HG02759 (cell line): ENCODE data around the gene ANKRD11.
"Not testable (repeated sequence)": the region's sequence is repeated elsewhere in the genome, so short reads cannot be mapped to it uniquely, and the experiment has no call there.

Experiments used
- ATAC-seq: cut with Tn5 transposase; IDR thresholded peaks from one replicate; pipeline ENCODE4 v1.9.1; 2021; ENCODE audit warnings: mild to moderate bottlenecking, moderate library complexity; ENCODE audit not compliant: unreplicated experiment

Gene ANKRD11

DNA sequence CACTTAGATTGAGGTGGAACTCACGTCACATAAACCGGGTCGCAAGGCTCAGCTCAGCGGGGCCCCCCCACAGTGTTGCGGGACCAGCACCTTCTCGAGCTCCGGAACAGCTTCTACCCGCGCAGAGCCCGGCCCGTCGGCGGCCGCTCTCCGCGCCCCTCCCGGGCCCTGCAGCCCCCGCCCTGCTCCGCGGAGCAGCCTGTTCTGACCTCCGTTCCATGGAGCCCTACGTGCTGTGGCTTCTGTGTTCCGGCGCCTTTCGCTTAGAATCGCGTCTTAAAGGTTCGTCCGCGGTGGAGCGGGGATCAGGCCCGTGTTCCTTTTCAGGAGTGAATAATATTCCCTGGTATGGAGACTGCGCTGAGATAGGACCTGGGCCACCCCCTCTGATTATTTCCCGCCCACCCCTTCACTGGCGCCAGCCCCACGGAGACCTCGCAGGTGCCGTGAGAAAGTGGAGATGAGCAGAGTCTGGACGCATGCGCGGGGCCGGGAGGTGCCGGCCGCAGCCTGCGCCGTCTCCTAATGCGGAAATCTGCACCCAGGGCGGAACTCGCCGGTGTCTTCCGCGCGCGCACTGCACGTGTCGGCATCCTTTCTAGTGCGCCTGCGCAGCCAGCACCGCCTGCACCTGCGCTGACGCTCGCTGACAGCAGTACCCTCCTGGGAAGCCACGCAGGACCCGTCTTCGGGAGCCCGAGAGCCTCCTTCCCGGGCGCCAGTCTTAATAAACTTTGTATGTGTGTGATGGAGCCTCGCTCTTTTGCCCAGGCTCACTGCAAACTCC is 242.0 kb downstream of the ANKRD11 start:
- ATAC-seq, result no peak

GRCh38 chr16:89247734-89248075 is 242.7 kb downstream of the ANKRD11 start:
- ATAC-seq, result not testable (repeated sequence)

DNA sequence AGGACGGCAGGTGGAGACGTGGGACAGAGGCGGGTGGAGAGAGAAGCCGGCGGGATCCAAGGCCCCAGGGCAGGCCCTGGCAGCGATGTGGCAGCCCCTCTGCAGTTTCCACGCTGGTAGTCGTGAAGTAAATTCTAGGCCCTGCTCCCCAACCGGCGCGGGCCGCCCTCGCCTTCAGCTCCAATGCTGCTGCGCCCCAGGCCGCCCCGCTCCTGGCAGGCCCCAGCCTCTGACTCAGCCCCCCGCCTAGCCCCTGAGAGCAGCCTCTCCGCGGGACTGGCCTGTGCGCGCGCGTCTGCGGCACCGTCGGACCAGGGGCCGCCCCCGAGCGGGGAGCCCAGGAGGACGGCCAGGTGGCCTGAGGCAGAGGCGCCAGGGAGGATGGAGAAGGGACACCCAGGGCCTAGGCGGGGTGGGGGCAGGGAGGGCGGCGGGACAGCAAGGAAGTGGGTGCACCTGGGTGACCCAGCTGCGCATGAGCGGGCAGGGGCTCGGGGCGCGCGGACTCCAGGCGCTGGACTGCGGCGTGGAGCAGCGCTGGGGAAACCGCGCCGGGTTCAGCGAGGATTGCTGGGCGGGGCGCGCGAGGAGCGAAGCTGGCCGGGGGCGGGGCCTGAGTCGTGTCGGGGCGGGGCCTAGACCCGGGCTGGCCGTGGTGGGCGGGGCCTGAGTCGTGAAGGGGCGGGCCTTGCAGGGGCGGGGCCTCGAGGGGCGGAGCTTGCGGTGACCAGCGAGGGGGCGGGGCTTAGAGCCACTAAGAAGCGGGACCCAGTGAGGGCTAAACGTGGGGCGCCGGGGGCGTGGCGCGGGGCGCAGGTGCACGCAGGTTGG is 243.2 kb downstream of the ANKRD11 start:
- ATAC-seq, result peak; percentile 79

DNA sequence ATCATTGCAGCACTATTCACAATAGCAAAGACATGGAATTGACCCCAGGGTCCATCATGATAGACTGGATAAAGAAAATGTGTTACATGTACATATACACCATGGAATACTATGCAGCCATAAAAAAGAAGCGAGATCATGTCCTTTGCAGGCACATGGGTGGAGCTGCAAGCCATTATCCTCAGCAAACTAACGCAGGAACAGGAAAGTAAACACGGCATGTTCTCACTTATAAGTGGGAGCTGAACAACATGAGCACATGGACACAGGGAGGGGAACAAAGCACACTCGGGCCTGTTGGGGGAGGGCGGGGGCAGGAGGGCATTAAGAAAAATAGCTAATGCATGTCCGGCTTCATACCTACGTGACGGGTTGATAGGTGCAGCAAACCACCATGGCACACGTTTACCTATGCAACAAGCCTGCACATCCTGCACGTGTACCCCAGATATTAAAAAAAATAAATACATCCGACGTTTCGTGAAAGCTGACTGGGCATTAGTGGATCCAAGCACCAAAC is 243.9 kb downstream of the ANKRD11 start:
- no peak for ATAC-seq

DNA sequence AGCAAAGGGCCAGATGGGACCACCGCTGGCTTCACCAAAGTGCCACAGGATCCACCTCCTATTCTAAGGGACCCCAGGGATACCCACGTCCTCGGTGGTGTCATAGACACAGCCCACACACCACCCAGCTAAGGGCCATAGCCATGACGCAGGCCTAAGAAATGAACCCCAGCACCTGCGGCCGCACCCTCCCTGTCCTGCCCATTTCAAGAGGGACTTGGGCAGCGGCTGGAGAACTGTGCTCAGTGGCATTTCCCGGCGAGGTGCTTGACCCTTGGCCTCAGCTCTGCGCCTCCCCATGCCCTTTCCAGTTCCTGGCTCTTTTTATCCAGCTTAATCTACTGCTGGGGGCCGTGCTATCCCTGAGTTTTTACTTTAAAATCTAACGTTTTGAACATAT is 245.6 kb downstream of the ANKRD11 start:
- no peak for ATAC-seq

DNA sequence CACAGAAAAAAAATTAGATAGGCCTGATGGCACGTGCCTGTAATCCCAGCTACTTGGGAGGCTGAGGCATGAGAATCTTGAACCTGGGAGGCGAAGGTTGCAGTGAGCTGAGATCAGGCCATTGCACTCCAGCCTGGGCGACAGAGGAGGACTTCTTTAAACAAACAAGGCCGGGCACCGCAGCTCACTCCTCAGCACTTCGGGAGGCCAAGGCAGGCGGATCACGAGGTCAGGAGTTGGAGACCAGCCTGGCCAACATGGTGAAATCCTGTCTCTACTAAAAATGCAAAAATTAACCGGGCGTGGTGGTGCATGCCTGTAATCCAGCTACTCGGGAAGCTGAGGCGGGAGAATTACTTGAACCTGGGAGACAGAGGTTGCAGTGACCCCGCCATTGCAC is 246.1 kb downstream of the ANKRD11 start:
- not testable (repeated sequence) for ATAC-seq

GRCh38 chr16:89243664-89244063 is 246.7 kb downstream of the ANKRD11 start:
- no peak for ATAC-seq

DNA sequence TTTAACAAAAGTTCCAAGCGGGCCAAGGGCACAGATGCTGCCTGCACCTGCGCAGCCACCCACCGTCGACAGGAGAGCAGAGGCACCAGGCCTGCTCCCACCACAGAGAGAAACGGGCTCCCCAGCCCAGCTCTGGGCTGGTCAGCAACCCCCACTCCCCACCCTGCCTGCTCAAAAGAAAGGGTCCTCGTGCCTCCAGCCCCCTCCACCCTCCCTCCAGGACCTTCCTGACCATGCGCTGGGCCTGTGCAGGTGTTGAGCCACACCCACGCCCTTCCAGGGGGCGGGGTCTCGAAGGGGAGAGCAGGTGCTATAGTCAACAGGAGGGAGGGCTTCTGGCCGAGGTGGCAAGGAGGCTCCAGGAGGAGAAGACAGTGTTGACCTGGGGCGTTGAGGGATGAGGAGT is 247.6 kb downstream of the ANKRD11 start:
- no peak for ATAC-seq

DNA sequence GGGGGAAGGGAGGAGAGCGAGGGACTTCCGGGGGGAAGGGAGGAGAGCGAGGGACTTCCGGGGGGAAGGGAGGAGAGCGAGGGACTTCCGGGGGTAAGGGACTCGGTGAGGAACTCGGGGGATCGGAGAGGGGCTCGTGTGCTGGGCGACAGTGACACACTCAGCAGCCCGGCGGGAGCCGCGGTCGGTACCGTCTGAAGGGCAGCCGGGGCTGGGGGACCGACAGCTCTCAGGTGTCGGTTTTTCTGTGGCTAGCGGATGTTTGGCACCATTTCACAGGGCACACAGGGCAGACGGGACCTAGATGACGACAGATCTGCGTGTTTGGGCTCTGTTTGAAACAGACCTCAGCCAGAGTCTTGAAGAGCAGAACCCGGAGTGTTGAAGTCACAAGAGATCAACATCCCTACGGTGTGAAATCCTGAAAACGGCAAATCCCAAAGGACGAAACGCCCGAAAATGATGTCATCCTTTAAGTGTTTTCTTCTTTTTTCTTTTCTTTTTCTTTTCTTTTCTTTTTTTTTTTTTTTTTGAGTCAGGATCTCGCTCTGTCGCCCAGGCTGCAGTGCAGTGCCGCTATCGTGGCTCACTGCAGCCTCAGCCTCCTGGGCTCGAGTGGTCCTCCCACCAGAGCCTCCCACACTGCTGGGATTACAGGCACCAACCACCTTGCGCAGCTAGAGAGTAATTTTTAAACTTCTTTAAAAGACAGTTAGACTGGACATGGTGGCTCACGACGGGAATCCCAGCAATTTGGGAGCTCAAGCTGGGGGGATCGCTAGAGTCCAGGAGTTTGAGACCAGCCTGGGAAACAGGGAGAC is 249.0 kb downstream of the ANKRD11 start:
- ATAC-seq, result peak; percentile 67

- no peak for ATAC-seq
Measured at GRCh38 chr16:89237733-89238132, 252.6 kb downstream of the ANKRD11 start.

DNA sequence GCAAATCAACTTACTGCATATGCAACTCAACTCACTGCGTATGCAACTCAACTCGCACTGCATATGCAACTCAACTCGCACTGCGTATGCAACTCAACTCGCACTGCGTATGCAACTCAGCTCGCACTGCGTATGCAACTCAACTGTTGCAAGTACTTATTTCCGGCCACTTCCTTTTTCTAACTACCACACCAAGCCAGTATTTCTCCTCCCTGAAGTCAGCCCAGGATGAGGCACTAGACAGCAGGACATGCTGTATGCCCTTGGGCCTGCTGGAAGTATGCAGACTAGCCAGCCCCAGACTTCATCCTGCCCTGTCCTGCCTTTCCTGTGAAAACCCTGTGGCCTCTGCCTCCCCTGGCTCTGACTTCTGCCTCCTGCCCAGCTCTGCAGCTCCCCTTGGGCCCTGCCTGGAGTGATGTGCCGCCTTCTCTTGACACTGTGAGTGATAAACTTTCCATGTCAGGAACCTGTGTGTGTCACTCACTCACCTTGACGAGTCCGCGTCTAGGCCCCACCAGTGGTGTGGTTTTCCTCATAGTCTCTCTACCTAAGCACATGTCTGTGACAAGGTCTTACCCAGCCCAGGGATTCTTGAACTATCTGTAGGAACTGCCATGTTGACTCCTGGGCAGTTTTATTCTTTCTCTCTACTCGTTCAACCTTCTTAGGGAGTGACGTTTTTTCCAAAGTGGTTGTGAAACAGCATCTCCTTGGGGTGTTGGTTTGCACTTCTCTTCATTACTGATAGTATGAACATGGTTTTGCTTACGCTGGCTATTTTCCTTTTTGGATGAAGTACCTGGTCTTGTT is 256.5 kb downstream of the ANKRD11 start:
- no peak for ATAC-seq

GRCh38 chr16:89232107-89232506 is 258.3 kb downstream of the ANKRD11 start:
- no peak for ATAC-seq

DNA sequence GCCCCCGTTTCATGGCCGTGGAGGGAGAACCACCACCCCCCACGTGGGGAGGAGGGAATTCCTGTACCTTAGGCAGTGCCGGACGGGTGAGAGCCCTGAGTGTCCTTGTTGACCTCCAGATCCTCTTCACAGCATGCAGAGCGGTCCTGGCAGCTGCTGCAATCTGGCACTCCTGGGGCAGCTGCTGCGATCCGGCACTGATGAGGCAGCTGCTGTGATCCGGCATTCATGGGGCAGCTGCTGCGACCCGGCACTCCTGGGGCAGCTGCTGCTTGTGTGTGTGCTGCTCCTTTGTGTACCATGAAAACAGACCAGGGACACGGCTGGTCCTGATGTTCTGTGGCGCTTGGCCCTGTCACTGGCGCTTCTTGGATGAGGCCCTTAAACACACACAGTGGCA is 260.1 kb downstream of the ANKRD11 start:
- ATAC-seq, result no peak

DNA sequence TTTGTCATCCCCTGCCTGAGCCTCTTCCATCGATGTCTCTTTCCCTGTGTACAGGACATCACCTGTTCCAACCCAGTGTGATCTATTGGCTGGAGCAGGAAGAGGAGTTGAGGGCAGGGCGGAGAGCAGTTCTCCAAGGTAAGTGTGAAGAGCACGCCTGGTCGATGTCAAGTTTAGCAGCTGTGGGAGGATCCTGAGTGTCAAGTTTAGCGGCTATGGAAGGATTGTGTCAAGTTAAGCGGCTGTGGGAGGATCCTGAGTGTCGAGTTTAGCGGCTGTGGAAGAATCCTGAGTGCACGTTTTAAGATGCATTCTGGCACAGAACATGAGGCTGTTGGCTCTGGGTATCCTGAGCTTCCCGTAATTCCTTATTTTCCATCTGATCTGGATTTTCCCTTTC is 265.7 kb downstream of the ANKRD11 start:
- ATAC-seq, result no peak

- ATAC-seq, result no peak
Measured at GRCh38 chr16:89222931-89223330, 267.4 kb downstream of the ANKRD11 start.

DNA sequence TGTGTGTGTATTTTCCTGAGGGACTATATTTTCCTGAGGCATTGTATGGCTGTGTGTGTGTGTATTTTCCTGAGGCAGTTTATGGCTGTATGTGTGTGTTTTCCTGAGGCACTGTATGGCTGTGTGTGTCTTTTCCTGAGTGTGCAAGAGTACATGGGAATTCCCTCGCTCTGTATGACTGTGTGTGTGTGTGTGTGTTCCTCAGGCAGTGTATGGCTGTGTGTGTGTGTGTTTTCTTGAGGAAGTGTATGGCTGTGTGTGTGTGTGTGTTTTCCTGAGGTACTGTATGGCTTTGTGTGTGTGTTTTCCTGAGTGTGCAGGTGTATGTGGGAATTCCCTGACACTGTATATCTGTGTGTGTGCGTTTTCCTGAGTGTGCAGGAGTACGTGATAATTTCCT is 268.8 kb downstream of the ANKRD11 start:
- ATAC-seq, result no peak

DNA sequence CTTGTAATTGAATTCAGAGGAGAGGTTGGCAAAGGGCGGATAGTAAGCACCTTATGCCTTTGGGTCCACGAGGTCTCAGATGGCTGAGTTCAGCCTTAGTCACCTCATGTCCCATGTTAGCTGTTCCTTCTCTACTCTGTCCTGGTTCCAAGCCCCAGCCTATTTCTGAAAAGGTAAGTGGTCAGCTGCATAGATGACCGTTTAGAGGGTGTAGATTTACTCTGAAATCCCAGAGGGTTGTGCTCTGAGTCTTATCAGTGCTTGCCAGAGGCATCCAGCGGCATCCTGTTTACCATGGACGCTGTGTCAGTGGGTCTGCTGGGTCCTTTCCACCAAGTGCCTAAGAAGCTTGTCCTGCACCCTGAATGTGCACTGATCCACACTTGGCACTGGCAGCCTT is 271.0 kb downstream of the ANKRD11 start:
- ATAC-seq, result no peak
